Adipocyte (in vitro differentiated cells): ENCODE results near the gene TCEAL9.
"Not testable (repeated sequence)": the region's sequence is repeated elsewhere in the genome, so short reads cannot be mapped to it uniquely, and the experiment has no call there.

Source experiments
- DNase-seq: peaks from one replicate; pipeline ENCODE4 v3.0.0-alpha.2; 2015; ENCODE audit warnings: low read depth
- H3K27me3 ChIP-seq: replicated peaks from 2 replicates; pipeline ENCODE4 v1.7.0; 2013; ENCODE audit warnings: mild to moderate bottlenecking, low read length, moderate library complexity; ENCODE audit not compliant: control insufficient read depth, insufficient read depth
- H3K36me3 ChIP-seq: 2 replicates; pipeline ENCODE4 v1.7.0; 2013; ENCODE audit warnings: low read length, mild to moderate bottlenecking, moderate library complexity; ENCODE audit not compliant: control insufficient read depth, insufficient read depth, severe bottlenecking
- H3K4me1 ChIP-seq: 2 replicates; pipeline ENCODE4 v1.7.0; 2013; ENCODE audit warnings: mild to moderate bottlenecking, low read length, moderate library complexity; ENCODE audit not compliant: control insufficient read depth, insufficient read depth
- H3K4me3 ChIP-seq: 2 replicates; pipeline ENCODE4 v1.7.0; 2013; ENCODE audit warnings: mild to moderate bottlenecking, low read length, moderate library complexity
- H3K9ac ChIP-seq: 2 replicates; pipeline ENCODE4 v1.7.0; 2013; ENCODE audit warnings: mild to moderate bottlenecking, low read length, moderate library complexity
- H3K9me3 ChIP-seq: 2 replicates; pipeline ENCODE4 v1.7.0; 2013; ENCODE audit warnings: mild to moderate bottlenecking, low read length, moderate library complexity; ENCODE audit not compliant: control insufficient read depth

Gene TCEAL9

GRCh38 chrX:103376118-103376978 is 20.0 kb downstream of the TCEAL9 start, which contains the start of gene BEX3:
TSS of gene BEX3 (plus strand) at chrX:103376538. CDS start at chrX:103377522, 984 bp downstream.
- DNase-seq: peak; percentile 60
- H3K4me3 ChIP-seq: peak within 1 kb of the TSS; percentile 84
- H3K36me3 ChIP-seq: no peaks in the 10 kb centered on the region
- H3K9me3 ChIP-seq: no peaks in the 10 kb centered on the region
- H3K27me3 ChIP-seq: peaks cover 8% of the 10 kb centered on the region
- peaks cover 4% of the 10 kb centered on the region for H3K4me1 ChIP-seq
- peak within 1 kb of the TSS; percentile 91 for H3K9ac ChIP-seq

- H3K4me3 ChIP-seq: peak overlapping the region; percentile 81
- H3K9me3 ChIP-seq: no peaks in the 10 kb centered on the region
- DNase-seq: peak; percentile 43
- no peaks in the 10 kb centered on the region for H3K36me3 ChIP-seq
- peaks cover 8% of the 10 kb centered on the region for H3K27me3 ChIP-seq
- H3K9ac ChIP-seq: peak overlapping the region; percentile 71
- H3K4me1 ChIP-seq: peaks cover 4% of the 10 kb centered on the region
Measured at GRCh38 chrX:103376979-103377324, 20.6 kb downstream of the TCEAL9 start.

GRCh38 chrX:103378990-103379389 is 22.7 kb downstream of the TCEAL9 start:
- no peak overlapping the region for H3K9ac ChIP-seq
- H3K4me1 ChIP-seq: peaks cover 4% of the 10 kb centered on the region
- H3K9me3 ChIP-seq: no peaks in the 10 kb centered on the region
- H3K27me3 ChIP-seq: no peaks in the 10 kb centered on the region
- DNase-seq: peak; percentile 45
- no peaks in the 10 kb centered on the region for H3K36me3 ChIP-seq
- no peak overlapping the region for H3K4me3 ChIP-seq

- no peak for DNase-seq
- Histone ChIP-seq H3K27me3 (no peaks in the 10 kb centered on the region), H3K4me3 (no peak overlapping the region), H3K36me3 (no peaks in the 10 kb centered on the region), H3K9me3 (no peaks in the 10 kb centered on the region), H3K4me1 (peaks cover 16% of the 10 kb centered on the region), H3K9ac (no peak overlapping the region)
Measured at GRCh38 chrX:103382877-103383276, 26.6 kb downstream of the TCEAL9 start.

GRCh38 chrX:103384672-103385071 is 28.4 kb downstream of the TCEAL9 start:
- Histone ChIP-seq H3K36me3 (no peaks in the 10 kb centered on the region), H3K4me3 (no peak overlapping the region), H3K27me3 (no peaks in the 10 kb centered on the region), H3K9me3 (no peaks in the 10 kb centered on the region), H3K9ac (no peak overlapping the region), H3K4me1 (peaks cover 16% of the 10 kb centered on the region)
- no peak for DNase-seq

GRCh38 chrX:103385283-103385830 is 29.1 kb downstream of the TCEAL9 start:
- H3K36me3 ChIP-seq, H3K27me3 ChIP-seq, H3K4me3 ChIP-seq, H3K9me3 ChIP-seq: not testable (repeated sequence)
- peak; percentile 72 for DNase-seq
- Histone ChIP-seq H3K4me1 (peaks cover 16% of the 10 kb centered on the region), H3K9ac (peak overlapping the region; percentile 41)

- no peak for DNase-seq
- no peaks in the 10 kb centered on the region for H3K36me3 ChIP-seq
- H3K4me1 ChIP-seq: peaks cover 16% of the 10 kb centered on the region
- no peak overlapping the region for H3K9ac ChIP-seq
- peaks cover 5% of the 10 kb centered on the region for H3K27me3 ChIP-seq
- no peaks in the 10 kb centered on the region for H3K9me3 ChIP-seq
- no peak overlapping the region for H3K4me3 ChIP-seq
Measured at GRCh38 chrX:103386332-103386731, 30.0 kb downstream of the TCEAL9 start.

GRCh38 chrX:103393487-103393886 is 37.2 kb downstream of the TCEAL9 start:
- H3K27me3 ChIP-seq: peaks cover 11% of the 10 kb centered on the region
- no peaks in the 10 kb centered on the region for H3K36me3 ChIP-seq
- no peaks in the 10 kb centered on the region for H3K4me1 ChIP-seq
- peaks cover 9% of the 10 kb centered on the region for H3K9me3 ChIP-seq
- H3K4me3 ChIP-seq: no peak overlapping the region
- no peak for DNase-seq
- no peak overlapping the region for H3K9ac ChIP-seq

- no peak overlapping the region for H3K4me3 ChIP-seq
- peak; percentile 58 for DNase-seq
- H3K27me3 ChIP-seq: peaks cover 6% of the 10 kb centered on the region
- peaks cover 9% of the 10 kb centered on the region for H3K9me3 ChIP-seq
- no peak overlapping the region for H3K9ac ChIP-seq
- peaks cover 8% of the 10 kb centered on the region for H3K4me1 ChIP-seq
- H3K36me3 ChIP-seq: no peaks in the 10 kb centered on the region
Measured at GRCh38 chrX:103396186-103396585, 39.9 kb downstream of the TCEAL9 start.

- Histone ChIP-seq H3K36me3 (no peaks in the 10 kb centered on the region), H3K27me3 (peaks cover 6% of the 10 kb centered on the region), H3K4me1 (peaks cover 8% of the 10 kb centered on the region), H3K9ac (no peak overlapping the region), H3K9me3 (peaks cover 9% of the 10 kb centered on the region), H3K4me3 (no peak overlapping the region)
- no peak for DNase-seq
Measured at GRCh38 chrX:103396660-103397059, 40.4 kb downstream of the TCEAL9 start.

GRCh38 chrX:103397707-103398106 is 41.4 kb downstream of the TCEAL9 start:
- Histone ChIP-seq H3K27me3 (peaks cover 6% of the 10 kb centered on the region), H3K9ac (no peak overlapping the region), H3K4me1 (peaks cover 8% of the 10 kb centered on the region), H3K9me3 (peaks cover 9% of the 10 kb centered on the region), H3K4me3 (no peak overlapping the region), H3K36me3 (no peaks in the 10 kb centered on the region)
- DNase-seq: no peak
